Breast epithelium (tissue), 3 donors: ENCODE data around the gene KRT10.

Source experiments
- CTCF ChIP-seq, 3 donors: fragments of 450-650 bp; IDR thresholded peaks; one replicate each; pipeline ENCODE4 v1.5.1; 2016 to 2017; ENCODE audit warnings: antibody characterized with exemption in 3 of 3, mild to moderate bottlenecking in 3 of 3, moderate library complexity in 3 of 3
- POLR2AphosphoS5 ChIP-seq, 3 donors: sonication (generic); formaldehyde crosslinking; IDR thresholded peaks; one replicate each; pipeline ENCODE4 v1.6.1; 2017; ENCODE audit warnings: antibody characterized with exemption in 3 of 3

GRCh38 chr17:40864661-40865390 is 42.4 kb upstream of the KRT10 start:
- TF ChIP-seq POLR2AphosphoS5 (IDR thresholded peaks at IDR 0.05) = no peak
- no peak for TF ChIP-seq CTCF (IDR thresholded peaks at IDR 0.05)
